RWPE2 (cell line): ENCODE data around the gene TMEM263.

Experiments
- ATAC-seq: fragments of 200-7000 bp; cut with Tn5 transposase; 3 replicates; pipeline ENCODE4 v1.9.1; 2021; ENCODE audit warnings: low read depth
- DNase-seq: peaks from one replicate; pipeline ENCODE4 v3.0.0-alpha.2; 2020; ENCODE audit warnings: low spot score
- H3K27ac ChIP-seq: fragments of 450-650 bp; 2 replicates; pipeline ENCODE4 v1.5.1; 2017; ENCODE audit warnings: mild to moderate bottlenecking; ENCODE audit not compliant: poor library complexity, severe bottlenecking
- H3K27me3 ChIP-seq: fragments of 250-450 bp; sonication (Bioruptor Pico); 2 replicates; pipeline ENCODE4 v1.5.1; 2021; ENCODE audit warnings: mild to moderate bottlenecking, moderate library complexity; ENCODE audit not compliant: insufficient read depth, poor library complexity, severe bottlenecking
- H3K36me3 ChIP-seq: fragments of 250-450 bp; sonication (Bioruptor Pico); 2 replicates; pipeline ENCODE4 v1.5.1; 2020; ENCODE audit warnings: low read depth, mild to moderate bottlenecking, moderate library complexity
- H3K4me1 ChIP-seq: fragments of 250-450 bp; sonication (Bioruptor Pico); 2 replicates; pipeline ENCODE4 v1.5.1; 2021; ENCODE audit warnings: mild to moderate bottlenecking, moderate library complexity; ENCODE audit not compliant: insufficient read depth, poor library complexity, severe bottlenecking
- H3K4me3 ChIP-seq: fragments of 250-450 bp; sonication (Bioruptor Pico); 2 replicates; pipeline ENCODE4 v1.5.1; 2021; ENCODE audit warnings: mild to moderate bottlenecking, moderate library complexity; ENCODE audit not compliant: severe bottlenecking
- H3K9me3 ChIP-seq: fragments of 250-450 bp; sonication (Bioruptor Pico); 2 replicates; pipeline ENCODE4 v1.5.1; 2021; ENCODE audit warnings: mild to moderate bottlenecking, moderate library complexity; ENCODE audit not compliant: severe bottlenecking
- TF ChIP-seq, protein P1 (sequence below): fragments of 450-650 bp; IDR thresholded peaks from one replicate; pipeline ENCODE4 v1.5.1; 2017; ENCODE audit warnings: mild to moderate bottlenecking, moderate library complexity; ENCODE audit not compliant: poor library complexity, severe bottlenecking

Gene TMEM263

DNA sequence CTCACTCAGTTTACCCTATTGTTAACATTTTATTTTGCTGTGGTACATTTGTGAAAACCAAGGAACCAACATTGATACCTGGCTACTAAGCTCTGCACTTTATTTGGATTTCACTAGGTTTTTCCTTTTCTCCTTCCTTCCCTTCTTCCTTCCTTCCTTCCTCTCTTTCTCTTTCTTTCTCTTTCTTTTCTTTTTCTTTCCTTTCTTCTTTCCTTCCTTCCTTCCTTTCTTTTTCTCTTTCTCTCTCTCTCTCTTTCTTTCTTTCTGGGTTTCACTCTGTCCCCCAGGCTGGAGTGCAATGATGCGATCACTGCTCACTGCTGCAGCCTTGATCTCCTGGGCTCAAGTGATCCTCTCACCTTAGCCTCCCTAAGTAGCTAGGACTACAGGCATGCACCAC, 29.1 kb upstream of the TMEM263 start:
- DNase-seq, result no peak
- Histone ChIP-seq H3K36me3 (no peaks in the 10 kb centered on the region), H3K27me3 (no peaks in the 10 kb centered on the region), H3K9me3 (no peaks in the 10 kb centered on the region), H3K27ac (no peak overlapping the region), H3K4me1 (no peaks in the 10 kb centered on the region), H3K4me3 (no peak overlapping the region)
- TF ChIP-seq, protein P1, sequence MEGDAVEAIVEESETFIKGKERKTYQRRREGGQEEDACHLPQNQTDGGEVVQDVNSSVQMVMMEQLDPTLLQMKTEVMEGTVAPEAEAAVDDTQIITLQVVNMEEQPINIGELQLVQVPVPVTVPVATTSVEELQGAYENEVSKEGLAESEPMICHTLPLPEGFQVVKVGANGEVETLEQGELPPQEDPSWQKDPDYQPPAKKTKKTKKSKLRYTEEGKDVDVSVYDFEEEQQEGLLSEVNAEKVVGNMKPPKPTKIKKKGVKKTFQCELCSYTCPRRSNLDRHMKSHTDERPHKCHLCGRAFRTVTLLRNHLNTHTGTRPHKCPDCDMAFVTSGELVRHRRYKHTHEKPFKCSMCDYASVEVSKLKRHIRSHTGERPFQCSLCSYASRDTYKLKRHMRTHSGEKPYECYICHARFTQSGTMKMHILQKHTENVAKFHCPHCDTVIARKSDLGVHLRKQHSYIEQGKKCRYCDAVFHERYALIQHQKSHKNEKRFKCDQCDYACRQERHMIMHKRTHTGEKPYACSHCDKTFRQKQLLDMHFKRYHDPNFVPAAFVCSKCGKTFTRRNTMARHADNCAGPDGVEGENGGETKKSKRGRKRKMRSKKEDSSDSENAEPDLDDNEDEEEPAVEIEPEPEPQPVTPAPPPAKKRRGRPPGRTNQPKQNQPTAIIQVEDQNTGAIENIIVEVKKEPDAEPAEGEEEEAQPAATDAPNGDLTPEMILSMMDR, result no peak
- no peak for ATAC-seq

DNA sequence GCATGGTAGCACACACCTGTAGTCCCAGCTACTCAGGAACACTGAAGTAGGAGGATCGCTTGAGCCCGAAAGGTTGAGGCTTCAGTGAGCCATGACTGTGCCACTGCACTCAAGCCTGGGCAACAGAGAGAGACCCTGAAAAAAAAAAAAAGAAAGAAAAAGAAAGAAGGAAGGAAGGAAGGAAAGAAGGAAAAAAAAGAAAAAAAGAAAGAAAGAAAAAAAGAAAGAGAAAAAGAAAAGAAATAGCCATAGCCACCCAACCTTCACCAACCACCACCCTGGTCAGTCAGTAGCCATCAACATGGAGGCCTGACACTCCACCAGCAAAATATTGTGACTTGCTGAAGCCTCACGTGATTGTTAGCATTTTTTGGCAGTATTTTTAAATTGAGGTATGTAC, 21.4 kb upstream of the TMEM263 start:
- ATAC-seq, result no peak

DNA sequence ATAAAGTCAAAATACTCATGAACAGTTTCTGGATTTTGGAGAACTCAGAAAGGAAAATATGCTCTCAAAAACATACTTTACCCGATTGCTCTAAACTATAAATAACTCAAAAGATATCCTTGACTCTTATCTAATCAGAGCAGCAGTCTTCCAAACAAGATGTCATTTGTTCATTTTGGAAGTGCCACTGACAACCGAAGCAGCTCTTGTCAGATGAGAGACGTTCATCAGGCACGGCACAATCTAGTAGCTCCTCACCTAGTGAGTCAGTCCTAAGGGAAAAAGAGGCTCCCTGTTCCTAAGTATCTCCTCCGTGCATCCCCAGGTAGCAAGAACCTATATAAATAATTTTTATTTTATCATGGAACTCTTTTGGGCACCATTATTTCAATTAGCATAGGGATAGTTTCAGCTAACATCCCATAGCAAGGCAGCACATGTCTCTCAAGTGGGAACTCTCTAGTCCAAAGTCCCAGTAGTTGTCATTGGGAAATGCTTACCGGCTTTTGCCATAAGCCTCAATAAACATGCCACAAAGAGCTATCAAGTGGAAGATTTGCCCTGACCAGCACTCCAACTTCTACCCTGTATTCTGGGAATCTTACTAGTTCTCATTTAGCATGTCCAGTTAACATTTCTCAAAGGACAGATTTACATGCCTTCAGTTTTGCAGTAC, 14.1 kb upstream of the TMEM263 start:
- no peaks in the 10 kb centered on the region for H3K27me3 ChIP-seq

More for the DNA sequence above, 21.4 kb upstream of the TMEM263 start:
- Histone ChIP-seq H3K9me3 (no peaks in the 10 kb centered on the region), H3K36me3 (no peaks in the 10 kb centered on the region), H3K27me3 (no peaks in the 10 kb centered on the region), H3K27ac (no peak overlapping the region), H3K4me3 (no peak overlapping the region), H3K4me1 (no peaks in the 10 kb centered on the region)
- TF ChIP-seq, protein P1, result no peak
- no peak for DNase-seq

DNA sequence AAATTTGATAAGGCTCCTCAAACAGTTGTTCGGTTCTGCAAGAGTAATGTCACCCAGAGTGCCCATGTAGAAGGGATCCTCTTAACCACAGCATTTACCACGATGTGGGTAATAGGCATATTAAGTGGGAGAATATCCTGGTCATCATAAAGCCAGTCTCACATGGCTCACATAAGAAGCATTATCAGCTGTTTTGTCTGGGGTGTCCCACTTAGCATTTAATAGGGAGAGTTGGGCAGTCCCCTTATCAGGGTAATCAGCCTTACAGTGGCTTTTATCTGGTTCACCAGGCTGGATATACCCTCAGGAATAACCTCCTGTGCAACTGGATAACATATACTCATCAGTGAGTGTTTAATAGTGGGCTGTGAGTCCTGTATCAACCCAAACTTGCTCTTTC, 12.9 kb upstream of the TMEM263 start:
- ATAC-seq (no peak), DNase-seq (no peak)
- Histone ChIP-seq H3K27me3 (no peaks in the 10 kb centered on the region), H3K36me3 (no peaks in the 10 kb centered on the region), H3K4me3 (no peak overlapping the region), H3K27ac (no peak overlapping the region), H3K9me3 (peaks cover 11% of the 10 kb centered on the region), H3K4me1 (no peaks in the 10 kb centered on the region)
- TF ChIP-seq, protein P1, result no peak

More for the DNA sequence above, 14.1 kb upstream of the TMEM263 start:
- Histone ChIP-seq H3K4me3 (no peak overlapping the region), H3K27ac (no peak overlapping the region), H3K4me1 (no peaks in the 10 kb centered on the region), H3K36me3 (no peaks in the 10 kb centered on the region), H3K9me3 (peaks cover 11% of the 10 kb centered on the region)
- ATAC-seq (no peak), DNase-seq (no peak)
- TF ChIP-seq, protein P1, result no peak

DNA sequence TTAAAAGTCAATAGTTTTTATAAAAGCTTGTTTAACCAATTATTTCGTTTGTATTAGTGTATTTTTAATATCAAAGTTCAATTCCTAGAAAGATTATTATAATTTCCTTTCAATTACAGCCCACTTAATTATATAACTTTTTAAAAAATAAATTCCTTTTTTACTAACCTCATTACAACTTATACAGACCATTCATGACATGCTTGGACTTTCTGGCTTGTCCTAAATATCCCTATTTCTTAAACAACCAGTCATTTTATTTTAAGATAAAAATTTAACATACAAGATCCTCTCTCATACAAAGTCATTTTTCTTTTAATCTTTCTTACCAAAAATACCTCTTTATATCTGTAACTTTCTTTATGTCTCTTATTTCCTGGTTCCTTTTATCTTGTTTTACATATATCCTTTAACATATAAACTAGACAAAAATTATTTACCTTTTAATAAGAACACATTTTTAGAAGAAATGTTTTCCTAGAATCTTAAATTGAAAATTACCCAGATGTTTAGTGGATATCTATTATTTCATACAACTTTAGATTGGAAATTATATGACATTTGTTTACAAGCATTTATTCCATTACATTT, 10.4 kb upstream of the TMEM263 start:
- Histone ChIP-seq H3K27ac (no peak overlapping the region), H3K36me3 (no peaks in the 10 kb centered on the region), H3K4me3 (no peak overlapping the region), H3K9me3 (peaks cover 11% of the 10 kb centered on the region), H3K27me3 (no peaks in the 10 kb centered on the region), H3K4me1 (no peaks in the 10 kb centered on the region)
- DNase-seq, result no peak
- TF ChIP-seq, protein P1, result no peak
- ATAC-seq, result no peak
